ENCODE data around the gene DLGAP1.
A peak's percentile ranks its signal among the peaks of the same experiment; 100 is the strongest.

DLGAP1 gene

GRCh38 chr18:3906116-3906750 is 548.9 kb downstream of the DLGAP1 start:
- no peak for DNase-seq

- DNase-seq, result no peak
Observed at GRCh38 chr18:3903337-3903736, 551.8 kb downstream of the DLGAP1 start.

GRCh38 chr18:3902676-3903075 is 552.4 kb downstream of the DLGAP1 start:
- DNase-seq, result no peak

GRCh38 chr18:3901811-3902210 is 553.3 kb downstream of the DLGAP1 start:
- DNase-seq, result no peak

GRCh38 chr18:3901042-3901441 is 554.1 kb downstream of the DLGAP1 start:
- DNase-seq, result no peak

- DNase-seq, result no peak
Observed at GRCh38 chr18:3900327-3900726, 554.8 kb downstream of the DLGAP1 start.

- DNase-seq, result peak in 1 of 58 donors; percentile 18
Observed at GRCh38 chr18:3898861-3899613, 556.1 kb downstream of the DLGAP1 start.

GRCh38 chr18:3892152-3892551 is 563.0 kb downstream of the DLGAP1 start:
- DNase-seq, result no peak

GRCh38 chr18:3891245-3891644 is 563.9 kb downstream of the DLGAP1 start:
- DNase-seq, result no peak

GRCh38 chr18:3889803-3890202 is 565.3 kb downstream of the DLGAP1 start:
- no peak for DNase-seq

GRCh38 chr18:3889121-3889520 is 566.0 kb downstream of the DLGAP1 start:
- no peak for DNase-seq

GRCh38 chr18:3886575-3887322 is 568.4 kb downstream of the DLGAP1 start:
- no peak for DNase-seq

GRCh38 chr18:3885209-3885792 is 569.8 kb downstream of the DLGAP1 start:
- no peak for DNase-seq

- DNase-seq, result no peak
Observed at GRCh38 chr18:3879836-3880120, 575.3 kb downstream of the DLGAP1 start.

- no peak for DNase-seq
Observed at GRCh38 chr18:3879114-3879835, 575.8 kb downstream of the DLGAP1 start.

- no peak for DNase-seq
Observed at GRCh38 chr18:3878401-3878800, 576.7 kb downstream of the DLGAP1 start.

GRCh38 chr18:3877678-3878077 is 577.4 kb downstream of the DLGAP1 start:
- DNase-seq, result no peak

- DNase-seq, result peak in 1 of 58 donors; percentile 23
Observed at GRCh38 chr18:3875961-3876360, 579.1 kb downstream of the DLGAP1 start.

- DNase-seq, result no peak
Observed at GRCh38 chr18:3875376-3875775, 579.7 kb downstream of the DLGAP1 start.

- no peak for DNase-seq
Observed at GRCh38 chr18:3874581-3874980, 580.5 kb downstream of the DLGAP1 start.

- peak in 1 of 58 donors; percentile 17 for DNase-seq
Observed at GRCh38 chr18:3874125-3874524, 581.0 kb downstream of the DLGAP1 start.

All from anterior cingulate cortex (tissue), 58 donors.